HG03521 (cell line): ENCODE results near the gene MINK1.
A peak's percentile ranks its signal among the peaks of the same experiment; 100 is the strongest.
"Not testable (repeated sequence)": the region's sequence is repeated elsewhere in the genome, so short reads cannot be mapped to it uniquely, and the experiment has no call there.

Experiments used
- ATAC-seq: cut with Tn5 transposase; IDR thresholded peaks from one replicate; pipeline ENCODE4 v1.9.1; 2021; ENCODE audit warnings: mild to moderate bottlenecking, moderate library complexity; ENCODE audit not compliant: unreplicated experiment

MINK1 gene

DNA sequence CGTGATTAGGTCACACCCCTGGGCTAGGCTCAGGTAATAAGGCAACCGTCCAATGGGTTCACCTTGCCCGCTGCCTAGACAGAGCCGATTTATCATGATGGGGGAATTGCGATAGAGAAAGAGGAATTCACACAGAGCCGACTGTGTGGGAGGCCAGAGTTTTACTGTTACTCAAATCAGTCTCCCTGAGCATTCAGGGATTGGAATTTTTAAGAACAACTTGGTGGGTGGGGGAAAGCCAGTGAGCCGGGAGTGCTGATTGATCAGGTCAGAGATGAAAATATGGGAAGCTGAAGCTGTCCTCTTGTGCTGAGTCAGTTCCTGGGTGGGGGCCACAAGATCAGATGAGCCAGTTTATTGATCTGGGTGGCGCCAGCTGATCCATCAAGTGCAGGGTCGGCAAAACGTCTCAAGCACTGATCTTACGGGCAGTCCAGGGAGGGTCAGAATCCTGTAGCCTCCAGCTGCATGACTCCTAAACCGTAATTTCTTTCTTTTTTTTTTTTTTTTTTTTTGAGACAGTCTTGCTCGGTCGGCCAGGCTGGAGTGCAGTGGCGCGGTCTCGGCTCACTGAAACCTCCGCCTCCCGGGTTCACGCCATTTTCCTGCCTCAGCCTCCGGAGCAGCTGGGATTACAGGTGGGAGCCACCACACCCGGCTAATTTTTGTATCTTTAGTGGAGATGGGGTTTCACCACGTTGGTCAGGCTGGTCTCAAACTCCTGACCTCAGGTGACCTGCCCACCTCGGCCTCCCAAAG is 93.6 kb downstream of the MINK1 start:
- ATAC-seq: not testable (repeated sequence)

GRCh38 chr17:4928881-4929280 is 95.7 kb downstream of the MINK1 start:
- no peak for ATAC-seq

DNA sequence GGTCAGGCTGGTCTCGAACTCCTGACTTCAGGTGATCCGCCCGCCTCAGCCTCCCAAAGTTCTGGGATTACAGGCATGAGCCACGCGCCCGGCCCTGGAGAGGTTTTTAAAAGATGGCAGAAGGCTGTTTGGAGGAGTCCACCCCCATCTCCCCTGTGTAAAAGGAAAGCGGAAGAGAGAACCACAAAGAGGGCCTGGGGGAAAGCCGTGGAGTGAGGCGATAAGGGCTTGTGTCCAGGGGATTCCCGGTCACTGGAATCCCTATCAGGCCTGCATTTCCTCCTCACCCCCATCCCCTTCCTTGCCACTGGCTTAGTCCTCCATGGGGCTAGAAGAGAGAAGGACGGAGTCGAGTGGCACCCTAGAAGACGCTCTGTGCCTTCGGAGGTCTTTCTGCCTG is 98.8 kb downstream of the MINK1 start, which contains the start of gene GP1BA:
Gene GP1BA, plus strand, starts transcription at position 315 of the 400 bp plus-strand sequence. CDS start 328 bp downstream, outside the sequence.
- ATAC-seq: no peak

DNA sequence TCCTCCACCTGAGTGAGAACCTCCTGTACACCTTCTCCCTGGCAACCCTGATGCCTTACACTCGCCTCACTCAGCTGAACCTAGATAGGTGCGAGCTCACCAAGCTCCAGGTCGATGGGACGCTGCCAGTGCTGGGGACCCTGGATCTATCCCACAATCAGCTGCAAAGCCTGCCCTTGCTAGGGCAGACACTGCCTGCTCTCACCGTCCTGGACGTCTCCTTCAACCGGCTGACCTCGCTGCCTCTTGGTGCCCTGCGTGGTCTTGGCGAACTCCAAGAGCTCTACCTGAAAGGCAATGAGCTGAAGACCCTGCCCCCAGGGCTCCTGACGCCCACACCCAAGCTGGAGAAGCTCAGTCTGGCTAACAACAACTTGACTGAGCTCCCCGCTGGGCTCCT is 99.6 kb downstream of the MINK1 start:
- no peak for ATAC-seq

GRCh38 chr17:4933646-4934045 is 100.5 kb downstream of the MINK1 start:
- ATAC-seq: no peak

DNA sequence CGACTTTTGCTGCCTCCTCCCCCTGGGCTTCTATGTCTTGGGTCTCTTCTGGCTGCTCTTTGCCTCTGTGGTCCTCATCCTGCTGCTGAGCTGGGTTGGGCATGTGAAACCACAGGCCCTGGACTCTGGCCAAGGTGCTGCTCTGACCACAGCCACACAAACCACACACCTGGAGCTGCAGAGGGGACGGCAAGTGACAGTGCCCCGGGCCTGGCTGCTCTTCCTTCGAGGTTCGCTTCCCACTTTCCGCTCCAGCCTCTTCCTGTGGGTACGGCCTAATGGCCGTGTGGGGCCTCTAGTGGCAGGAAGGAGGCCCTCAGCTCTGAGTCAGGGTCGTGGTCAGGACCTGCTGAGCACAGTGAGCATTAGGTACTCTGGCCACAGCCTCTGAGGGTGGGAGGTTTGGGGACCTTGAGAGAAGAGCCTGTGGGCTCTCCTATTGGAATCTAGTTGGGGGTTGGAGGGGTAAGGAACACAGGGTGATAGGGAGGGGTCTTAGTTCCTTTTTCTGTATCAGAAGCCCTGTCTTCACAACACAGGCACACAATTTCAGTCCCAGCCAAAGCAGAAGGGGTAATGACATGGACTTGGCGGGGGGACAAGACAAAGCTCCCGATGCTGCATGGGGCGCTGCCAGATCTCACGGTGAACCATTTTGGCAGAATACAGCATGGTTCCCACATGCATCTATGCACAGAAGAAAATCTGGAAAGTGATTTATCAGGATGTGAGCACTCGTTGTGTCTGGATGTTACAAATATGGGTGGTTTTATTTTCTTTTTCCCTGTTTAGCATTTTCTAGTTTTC is 101.2 kb downstream of the MINK1 start:
- no peak for ATAC-seq

- no peak for ATAC-seq
Observed at GRCh38 chr17:4935650-4936049, 102.5 kb downstream of the MINK1 start.

GRCh38 chr17:4936436-4936835 is 103.3 kb downstream of the MINK1 start:
- ATAC-seq: no peak

- ATAC-seq: no peak
Observed at GRCh38 chr17:4937553-4937952, 104.4 kb downstream of the MINK1 start.

GRCh38 chr17:4938069-4938491 is 104.9 kb downstream of the MINK1 start:
- no peak for ATAC-seq

GRCh38 chr17:4938688-4939545 is 105.8 kb downstream of the MINK1 start:
- ATAC-seq: no peak

GRCh38 chr17:4939546-4939795 is 106.3 kb downstream of the MINK1 start:
- ATAC-seq: no peak

GRCh38 chr17:4939796-4940554 is 106.8 kb downstream of the MINK1 start, which contains the start of the genes RNF167 and SLC25A11:
Gene RNF167 (plus strand): TSS chr17:4940268. CDS start chr17:4940910, 642 bp downstream.
Gene SLC25A11 (minus strand): TSS chr17:4940046. CDS start chr17:4939910, 136 bp downstream.
- ATAC-seq: peak; percentile 80

GRCh38 chr17:4940555-4941318 is 107.6 kb downstream of the MINK1 start:
- ATAC-seq: no peak

DNA sequence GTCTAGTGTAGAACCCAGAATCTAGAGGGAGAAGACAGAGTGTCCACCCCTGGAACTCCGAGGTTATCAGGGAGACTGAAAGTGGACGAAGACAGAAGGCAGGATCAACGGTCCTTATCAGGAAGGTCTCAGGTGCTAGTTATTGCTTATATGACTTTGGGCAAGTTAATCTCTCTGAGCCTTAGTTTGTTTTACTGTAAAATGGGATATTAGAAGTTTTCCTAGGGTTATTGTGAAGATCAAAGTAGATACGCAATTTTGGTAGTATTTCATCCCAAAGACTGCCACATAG is 108.1 kb downstream of the MINK1 start:
- ATAC-seq: no peak

DNA sequence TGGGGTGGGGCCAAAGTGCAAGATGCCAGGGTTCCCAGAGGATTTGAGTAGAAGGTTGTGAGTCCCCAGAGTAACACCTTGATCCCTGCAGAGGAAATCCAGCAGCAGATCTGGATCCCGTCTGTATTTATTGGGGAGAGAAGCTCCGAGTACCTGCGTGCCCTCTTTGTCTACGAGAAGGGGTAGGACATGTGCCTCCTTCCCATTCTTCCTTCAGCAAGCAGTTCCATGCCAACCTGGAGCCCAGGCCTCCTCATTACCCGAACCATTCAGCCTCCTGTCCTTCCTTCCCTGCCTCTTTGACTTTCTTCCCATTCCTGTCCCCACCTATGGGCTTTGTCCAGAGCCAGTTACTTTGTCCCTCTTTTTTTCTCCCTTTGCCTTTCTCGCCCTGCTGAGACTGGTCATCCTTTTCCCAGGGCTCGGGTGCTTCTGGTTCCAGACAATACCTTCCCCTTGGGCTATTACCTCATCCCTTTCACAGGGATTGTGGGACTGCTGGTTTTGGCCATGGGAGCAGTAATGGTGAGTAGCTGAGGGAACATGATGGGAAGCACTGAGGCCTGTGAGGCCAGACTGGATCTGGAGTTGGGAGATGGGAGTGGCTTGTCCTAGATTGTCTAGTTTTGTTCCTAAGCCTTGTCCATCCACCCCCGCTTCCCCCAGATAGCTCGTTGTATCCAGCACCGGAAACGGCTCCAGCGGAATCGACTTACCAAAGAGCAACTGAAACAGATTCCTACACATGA is 109.8 kb downstream of the MINK1 start:
- ATAC-seq: no peak

GRCh38 chr17:4944163-4944553 is 111.0 kb downstream of the MINK1 start:
- ATAC-seq: no peak

- ATAC-seq: no peak
Observed at GRCh38 chr17:4944554-4945175, 111.5 kb downstream of the MINK1 start.
